ENCODE measurements around the gene APC2. TPM values are rescaled to one million over a fixed set of nuclear protein-coding genes. Genes with fewer than 3 reads are reported as not detected.
A peak's percentile ranks its signal among the peaks of the same experiment; 100 is the strongest.

The APC2 gene
- polyA plus RNA-seq, 1 donor from 2014 or later: 50.5 TPM

DNA sequence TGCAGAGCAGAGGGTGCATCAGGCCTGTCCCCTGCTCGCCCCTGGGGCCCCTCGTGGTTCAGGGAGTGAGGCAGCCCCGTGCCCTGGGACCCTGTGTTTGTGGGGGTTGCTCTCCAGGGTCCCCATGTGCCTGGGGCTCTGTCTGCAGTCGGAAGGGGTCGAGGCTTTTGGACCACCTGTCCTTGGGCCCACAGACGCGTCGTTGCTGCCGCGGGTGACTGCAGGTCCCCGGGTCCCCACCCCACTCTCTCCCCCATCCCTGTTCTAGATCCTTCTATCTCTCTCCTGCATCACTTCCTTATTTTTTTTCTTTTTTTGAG lies 38.3 kb downstream of the APC2 start:
- no peaks in the 10 kb centered on the region for H3K9me2 ChIP-seq (ENCODE audit: insufficient read depth, low read length)
- peaks cover 4% of the 10 kb centered on the region for H3K27me3 ChIP-seq (ENCODE audit: insufficient read depth, low read depth, low read length)
- H3F3A ChIP-seq (ENCODE audit: insufficient read depth, low read length, poor library complexity, severe bottlenecking): no peaks in the 10 kb centered on the region
- no peak overlapping the region for H3K4me2 ChIP-seq (ENCODE audit: low read length)
- no peaks in the 10 kb centered on the region for H4K20me1 ChIP-seq (ENCODE audit: insufficient read depth)
- H3K36me3 ChIP-seq (ENCODE audit: insufficient read depth, low read length): no peaks in the 10 kb centered on the region
- no peaks in the 10 kb centered on the region for H3K9me3 ChIP-seq (ENCODE audit: low read length)
- H2AFZ ChIP-seq (ENCODE audit: low read depth, low read length): no peak overlapping the region
- no peak overlapping the region for H3K9ac ChIP-seq (ENCODE audit: low read length)
- TF ChIP-seq SMC3 (conservative IDR thresholded peaks at IDR 0.05; ENCODE audit: poor library complexity) (no peak), REST (IDR thresholded peaks at IDR 0.05; ENCODE audit: borderline replicate concordance) (no peak), TAF1 (IDR thresholded peaks at IDR 0.05; ENCODE audit: low read depth) (no peak), EZH2 (IDR thresholded peaks at IDR 0.05; ENCODE audit: borderline replicate concordance, insufficient read depth, low read length, poor library complexity, severe bottlenecking) (no peak), RAD21 (conservative IDR thresholded peaks at IDR 0.05) (no peak), MXI1 (conservative IDR thresholded peaks at IDR 0.05; ENCODE audit: poor library complexity, severe bottlenecking) (no peak), POLR2AphosphoS5 (IDR thresholded peaks at IDR 0.05) (no peak), EP300 (conservative IDR thresholded peaks at IDR 0.05; ENCODE audit: poor library complexity, severe bottlenecking) (no peak), CTCF (IDR thresholded peaks at IDR 0.05; ENCODE audit: poor library complexity, severe bottlenecking) (no peak)
- no peaks in the 10 kb centered on the region for H3K79me2 ChIP-seq (replicated peaks; ENCODE audit: insufficient read depth, low read length)
- no peak overlapping the region for H3K4me3 ChIP-seq (ENCODE audit: low read length)
- no peak overlapping the region for H3K27ac ChIP-seq (ENCODE audit: low read length)

DNA sequence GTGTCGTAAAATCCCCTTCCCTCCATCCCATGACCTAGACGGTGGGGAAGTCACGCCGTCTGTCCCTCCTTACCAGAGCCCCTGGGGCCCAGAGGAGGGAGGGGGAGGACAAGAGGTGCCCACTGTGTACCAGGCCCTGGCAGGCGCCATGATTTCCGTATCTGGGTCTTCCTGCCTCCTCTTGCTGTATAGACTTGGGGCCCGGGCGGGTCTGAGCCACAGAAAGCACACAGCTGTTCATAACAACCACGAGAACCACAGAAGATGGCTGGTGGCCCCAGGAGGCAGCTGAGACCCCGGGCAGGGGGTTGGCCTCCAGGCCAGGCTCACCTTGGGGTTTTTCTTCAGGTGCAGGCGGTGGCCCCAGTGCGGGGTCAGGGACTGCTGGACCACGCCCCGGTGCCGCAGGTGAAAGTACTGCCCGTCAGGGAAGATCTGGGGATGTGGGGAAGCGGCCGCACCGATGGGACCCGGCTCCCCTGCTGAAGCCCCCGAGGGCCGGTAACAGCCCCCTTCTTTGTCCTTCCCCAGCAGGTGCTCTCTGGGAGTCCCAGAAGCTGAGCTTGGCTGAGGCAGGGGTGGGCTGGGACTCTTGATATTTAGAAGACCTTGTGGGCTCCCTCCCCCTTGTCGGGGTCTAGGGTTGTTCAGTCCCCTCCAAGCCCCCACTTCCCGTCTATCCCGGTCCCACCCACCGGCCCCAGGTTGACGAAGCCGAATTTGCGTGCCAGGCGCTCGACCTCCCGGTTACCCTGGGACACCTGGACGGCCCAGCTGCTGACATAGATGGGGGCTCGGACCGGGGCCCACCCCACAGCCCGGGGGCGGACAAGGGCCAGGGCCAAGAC lies 39.8 kb downstream of the APC2 start:
- Histone ChIP-seq H3K9me3 (ENCODE audit: low read length) (no peaks in the 10 kb centered on the region), H3F3A (ENCODE audit: insufficient read depth, low read length, poor library complexity, severe bottlenecking) (no peaks in the 10 kb centered on the region), H3K79me2 (replicated peaks; ENCODE audit: insufficient read depth, low read length) (no peaks in the 10 kb centered on the region), H4K20me1 (ENCODE audit: insufficient read depth) (no peaks in the 10 kb centered on the region), H3K4me3 (ENCODE audit: low read length) (peak overlapping the region; percentile 78), H3K9ac (ENCODE audit: low read length) (peak overlapping the region; percentile 77), H3K27me3 (ENCODE audit: insufficient read depth, low read depth, low read length) (peaks cover 4% of the 10 kb centered on the region), H3K9me2 (ENCODE audit: insufficient read depth, low read length) (no peaks in the 10 kb centered on the region), H3K27ac (ENCODE audit: low read length) (peak overlapping the region; percentile 80), H3K36me3 (ENCODE audit: insufficient read depth, low read length) (no peaks in the 10 kb centered on the region), H3K4me2 (ENCODE audit: low read length) (peak overlapping the region; percentile 35), H2AFZ (ENCODE audit: low read depth, low read length) (peak overlapping the region; percentile 42)
- TF ChIP-seq EZH2 (IDR thresholded peaks at IDR 0.05; ENCODE audit: borderline replicate concordance, insufficient read depth, low read length, poor library complexity, severe bottlenecking) (no peak), REST (IDR thresholded peaks at IDR 0.05; ENCODE audit: borderline replicate concordance) (no peak), TAF1 (IDR thresholded peaks at IDR 0.05; ENCODE audit: low read depth) (no peak), SMC3 (conservative IDR thresholded peaks at IDR 0.05; ENCODE audit: poor library complexity) (no peak), RAD21 (conservative IDR thresholded peaks at IDR 0.05) (no peak), POLR2AphosphoS5 (IDR thresholded peaks at IDR 0.05) (no peak)

All from neural cell (in vitro differentiated cells).